Measurements from ENCODE around the gene ENTREP3. TPM values are rescaled to one million over a fixed set of nuclear protein-coding genes. Genes with fewer than 3 reads are reported as not detected.

Gene ENTREP3
- total and polyA plus RNA-seq, 2 donors (not counting 3 experiments of a cell fraction or from before 2014, with no cell fraction given) = 27.4 to 62.7 TPM

- CTCF ChIA-PET = no interaction called here
- Histone ChIP-seq H2AFZ (ENCODE audit: low read depth, low read length) (no peak within 1 kb of the TSS), H3K27me3 (ENCODE audit: control insufficient read depth in 2 of 2, insufficient read depth in 2 of 2, low read length in 2 of 2) (peaks cover 6 to 9% of the 10 kb centered on the region in 2 experiments), H3K9me1 (replicated peaks; ENCODE audit: control insufficient read depth, extremely low read depth, insufficient read depth, low read length) (no peaks in the 10 kb centered on the region), H3K4me3 (replicated peaks in 1 of 3; ENCODE audit: insufficient read depth in 1 of 3, low read depth in 1 of 3, low read length in 3 of 3) (no peak within 1 kb of the TSS), H3K4me2 (ENCODE audit: insufficient read depth, low read length) (no peak within 1 kb of the TSS), H3K79me2 (ENCODE audit: control insufficient read depth, insufficient read depth, low read length) (no peaks in the 10 kb centered on the region), H3K9ac (replicated peaks; ENCODE audit: extremely low read depth, insufficient read depth, low read length) (no peak within 1 kb of the TSS), H3K4me1 (ENCODE audit: control insufficient read depth, extremely low read depth, insufficient read depth, low read length) (no peaks in the 10 kb centered on the region), H4K20me1 (replicated peaks; ENCODE audit: control insufficient read depth, extremely low read depth, insufficient read depth, low read length) (no peaks in the 10 kb centered on the region), H3K27ac (ENCODE audit: insufficient read depth, low read depth, low read length) (no peak within 1 kb of the TSS), H3K9me3 (replicated peaks; ENCODE audit: control insufficient read depth, insufficient read depth, low read length) (no peaks in the 10 kb centered on the region), H3K36me3 (ENCODE audit: control insufficient read depth in 2 of 2, extremely low read depth in 1 of 2, insufficient read depth in 2 of 2, low read length in 2 of 2) (no peaks in the 10 kb centered on the region)
- dilution Hi-C loops (cut with MboI; ENCODE audit: extremely low pct_ligation_motif_present, low sequenced_read_pairs) = no loop called here
- POLR2A ChIA-PET = no interaction called here
- intact Hi-C loops (cut with micrococcal nuclease) = no loop called here
- BruUV-seq (replicated peaks) = no TSS peak
- FAIRE-seq (no peak), DNase-seq (ENCODE audit: low read depth, low spot score) (no peak)
- TF ChIP-seq FOS (IDR thresholded peaks at IDR 0.05; ENCODE audit: borderline replicate concordance, insufficient read depth, low read length) (no peak), POLR2AphosphoS5 (IDR thresholded peaks at IDR 0.05; ENCODE audit: insufficient read depth, low read depth, low read length) (no peak), GATA2 (IDR thresholded peaks at IDR 0.05; ENCODE audit: insufficient read depth, insufficient read length, low read depth, low read length) (no peak), POLR2A (IDR thresholded peaks at IDR 0.05; ENCODE audit: low read depth, low read length) (no peak), MYC (IDR thresholded peaks at IDR 0.05; ENCODE audit: low read depth, low read length) (no peak), JUN (IDR thresholded peaks at IDR 0.05; ENCODE audit: borderline replicate concordance, insufficient read depth, insufficient read length, low read depth) (no peak), EZH2 (IDR thresholded peaks at IDR 0.05; ENCODE audit: borderline replicate concordance, low read depth, low read length, severe bottlenecking) (no peak)
- TF ChIP-seq, protein P1, sequence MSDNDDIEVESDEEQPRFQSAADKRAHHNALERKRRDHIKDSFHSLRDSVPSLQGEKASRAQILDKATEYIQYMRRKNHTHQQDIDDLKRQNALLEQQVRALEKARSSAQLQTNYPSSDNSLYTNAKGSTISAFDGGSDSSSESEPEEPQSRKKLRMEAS (IDR thresholded peaks at IDR 0.05; ENCODE audit: insufficient read depth, insufficient read length) = no peak
- TF ChIP-seq, protein P2, sequence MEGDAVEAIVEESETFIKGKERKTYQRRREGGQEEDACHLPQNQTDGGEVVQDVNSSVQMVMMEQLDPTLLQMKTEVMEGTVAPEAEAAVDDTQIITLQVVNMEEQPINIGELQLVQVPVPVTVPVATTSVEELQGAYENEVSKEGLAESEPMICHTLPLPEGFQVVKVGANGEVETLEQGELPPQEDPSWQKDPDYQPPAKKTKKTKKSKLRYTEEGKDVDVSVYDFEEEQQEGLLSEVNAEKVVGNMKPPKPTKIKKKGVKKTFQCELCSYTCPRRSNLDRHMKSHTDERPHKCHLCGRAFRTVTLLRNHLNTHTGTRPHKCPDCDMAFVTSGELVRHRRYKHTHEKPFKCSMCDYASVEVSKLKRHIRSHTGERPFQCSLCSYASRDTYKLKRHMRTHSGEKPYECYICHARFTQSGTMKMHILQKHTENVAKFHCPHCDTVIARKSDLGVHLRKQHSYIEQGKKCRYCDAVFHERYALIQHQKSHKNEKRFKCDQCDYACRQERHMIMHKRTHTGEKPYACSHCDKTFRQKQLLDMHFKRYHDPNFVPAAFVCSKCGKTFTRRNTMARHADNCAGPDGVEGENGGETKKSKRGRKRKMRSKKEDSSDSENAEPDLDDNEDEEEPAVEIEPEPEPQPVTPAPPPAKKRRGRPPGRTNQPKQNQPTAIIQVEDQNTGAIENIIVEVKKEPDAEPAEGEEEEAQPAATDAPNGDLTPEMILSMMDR (IDR thresholded peaks at IDR 0.05; ENCODE audit: extremely low read depth in 1 of 2, insufficient read depth in 1 of 2, low read depth in 1 of 2, low read length in 2 of 2) = no peak
Measured at GRCh38 chr1:155301342-155301841, 46.1 kb upstream of the ENTREP3 start, which contains the start of gene PKLR. TSS of gene PKLR (minus strand) at chr1:155301438. CDS start at chr1:155301395, 43 bp downstream.

Data from endothelial cell of umbilical vein (primary cell).